H54 (cell line): ENCODE data around the gene CNDP2.

Experiments used
- DNase-seq: peaks from one replicate; pipeline ENCODE4 v3.0.0; 2011; ENCODE audit warnings: low spot score, mixed read lengths; ENCODE audit not compliant: insufficient read length
- FAIRE-seq: peaks from 3 replicates; lab custom pipeline; 2011; peaks lifted over from hg19 to GRCh38; lab: Jason Lieb, UNC
- POLR2A ChIP-seq: IDR thresholded peaks from 2 replicates; pipeline ENCODE4 v1.6.1; 2011; ENCODE audit warnings: low read depth, mild to moderate bottlenecking, low read length

The CNDP2 gene

GRCh38 chr18:74501386-74501785 lies 5.2 kb downstream of the CNDP2 start:
- FAIRE-seq = no peak
- no peak for DNase-seq
- no peak for TF ChIP-seq POLR2A

DNA sequence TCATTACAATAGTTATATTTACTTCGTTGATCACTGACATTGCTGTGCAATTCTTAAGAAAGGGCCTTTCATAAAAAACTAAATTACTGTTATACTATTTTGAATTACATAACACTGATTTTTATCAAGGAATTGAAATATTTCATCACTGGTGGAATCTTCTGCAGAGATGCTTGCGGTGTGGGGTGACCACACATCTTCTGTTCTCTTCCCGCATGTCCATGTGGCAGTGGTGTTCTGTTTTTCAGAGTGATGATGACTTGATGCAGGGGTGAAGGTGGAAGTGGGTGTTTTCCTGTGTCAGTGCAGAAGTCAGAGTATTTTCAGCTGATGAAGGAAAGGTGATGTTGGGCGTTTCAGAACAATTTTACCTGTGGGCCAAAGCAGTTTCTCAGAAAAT lies 7.0 kb downstream of the CNDP2 start:
- DNase-seq (no peak), FAIRE-seq (no peak)
- TF ChIP-seq POLR2A = no peak

DNA sequence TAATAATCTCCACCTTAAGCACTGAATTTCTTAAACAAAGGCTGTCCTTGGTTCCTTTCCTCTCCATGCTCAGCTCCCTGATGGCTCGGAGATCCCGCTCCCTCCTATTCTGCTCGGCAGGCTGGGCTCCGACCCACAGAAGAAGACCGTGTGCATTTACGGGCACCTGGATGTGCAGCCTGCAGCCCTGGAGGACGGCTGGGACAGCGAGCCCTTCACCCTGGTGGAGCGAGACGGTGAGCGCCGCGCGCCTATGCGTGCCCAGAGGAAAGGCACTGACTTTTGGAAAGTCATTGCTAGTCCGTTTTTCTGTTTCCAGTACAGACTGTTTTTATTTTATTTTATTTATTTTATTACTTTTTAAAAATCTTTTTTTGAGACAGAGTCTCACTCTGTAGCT lies 9.6 kb downstream of the CNDP2 start:
- DNase-seq = no peak
- TF ChIP-seq POLR2A = no peak
- no peak for FAIRE-seq

DNA sequence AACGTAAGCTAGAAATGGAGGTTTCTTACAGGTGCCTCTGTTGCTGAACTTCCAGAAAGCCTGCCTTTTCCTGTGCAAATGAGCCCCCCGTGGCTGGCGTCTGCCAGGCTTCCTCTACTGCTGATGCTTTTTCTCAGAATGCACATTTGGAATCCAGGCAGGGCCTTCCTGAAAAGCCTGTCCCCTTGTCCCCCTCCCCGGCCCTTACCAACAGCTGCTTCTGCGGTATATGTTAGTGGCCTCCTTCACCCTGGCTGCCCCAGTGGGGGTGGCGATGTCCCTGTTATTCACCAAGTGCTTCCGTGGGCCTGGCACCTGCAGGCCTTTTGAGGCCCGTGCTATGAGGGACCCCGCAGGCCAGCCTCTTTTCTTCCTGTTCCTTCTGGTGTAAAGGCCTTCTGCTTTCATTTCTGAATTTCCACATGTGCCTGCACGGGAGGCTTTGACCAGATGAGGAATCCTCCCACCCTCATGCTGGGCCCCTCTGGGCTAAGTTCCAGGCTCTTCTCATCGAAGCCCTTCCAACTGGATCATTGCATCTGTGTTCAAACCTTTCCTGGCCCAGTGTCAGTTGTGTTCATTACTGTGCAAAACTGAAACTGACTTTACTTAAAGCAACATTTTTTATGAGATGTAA lies 10.4 kb downstream of the CNDP2 start:
- no peak for FAIRE-seq
- no peak for TF ChIP-seq POLR2A
- DNase-seq = no peak

DNA sequence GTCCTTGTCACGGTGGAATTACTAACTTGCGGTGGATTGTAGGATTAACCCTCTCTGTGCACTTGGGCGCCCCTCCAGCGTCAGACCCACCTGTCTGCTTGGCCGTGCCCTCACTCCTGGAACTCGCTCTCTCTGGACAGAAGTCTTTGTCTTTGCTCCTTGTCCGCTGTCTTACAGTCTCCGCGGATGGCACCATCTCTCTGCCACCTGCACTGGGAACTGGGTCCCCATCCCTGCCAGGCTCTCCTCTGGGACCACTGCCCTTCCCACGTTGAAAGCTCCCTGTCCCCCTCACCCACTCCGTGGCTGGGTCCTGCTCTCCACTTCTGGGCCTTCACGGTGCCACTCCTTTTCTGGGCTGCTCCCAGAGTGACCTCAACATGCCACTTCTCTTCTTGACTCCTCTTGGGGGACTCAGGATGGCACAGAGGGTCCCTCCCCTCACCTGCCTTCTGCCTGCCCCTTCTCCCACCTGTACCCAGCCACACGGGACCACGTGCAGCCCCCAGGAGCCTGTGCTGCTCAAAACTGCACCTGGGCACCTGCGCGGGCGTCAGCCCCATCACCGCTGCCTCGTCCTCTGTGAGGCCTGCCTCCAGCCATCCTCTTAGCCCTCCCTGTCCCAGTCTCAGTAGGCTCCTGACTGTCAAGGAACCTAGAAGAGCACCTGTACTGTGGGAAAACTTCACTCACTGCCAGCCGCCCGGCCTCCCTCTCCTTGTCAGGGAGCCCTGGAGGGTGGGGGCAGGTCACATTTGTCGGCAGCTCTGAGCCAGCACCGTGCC lies 11.1 kb downstream of the CNDP2 start:
- no peak for TF ChIP-seq POLR2A
- DNase-seq (no peak), FAIRE-seq (no peak)

DNA sequence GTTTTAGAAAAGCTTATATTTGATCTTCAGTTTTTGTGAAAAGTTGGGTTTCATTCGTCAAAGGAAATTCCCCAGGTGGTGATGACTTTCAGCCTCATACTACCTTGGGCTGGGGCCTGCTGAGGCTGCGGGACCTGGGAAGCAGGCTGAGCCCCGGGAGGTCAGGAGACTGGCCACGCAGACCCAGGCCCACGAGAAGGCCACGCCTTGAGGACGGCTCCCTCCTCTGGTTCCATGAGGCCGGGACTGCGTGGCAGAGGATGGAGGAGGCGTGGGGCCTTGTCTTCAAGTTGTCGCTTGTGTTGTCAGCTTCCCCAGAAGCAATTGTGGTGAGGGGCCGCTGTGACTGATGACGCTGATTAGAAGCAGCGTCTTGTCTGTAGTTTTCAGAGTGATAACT lies 11.8 kb downstream of the CNDP2 start:
- TF ChIP-seq POLR2A = no peak
- FAIRE-seq (no peak), DNase-seq (no peak)

DNA sequence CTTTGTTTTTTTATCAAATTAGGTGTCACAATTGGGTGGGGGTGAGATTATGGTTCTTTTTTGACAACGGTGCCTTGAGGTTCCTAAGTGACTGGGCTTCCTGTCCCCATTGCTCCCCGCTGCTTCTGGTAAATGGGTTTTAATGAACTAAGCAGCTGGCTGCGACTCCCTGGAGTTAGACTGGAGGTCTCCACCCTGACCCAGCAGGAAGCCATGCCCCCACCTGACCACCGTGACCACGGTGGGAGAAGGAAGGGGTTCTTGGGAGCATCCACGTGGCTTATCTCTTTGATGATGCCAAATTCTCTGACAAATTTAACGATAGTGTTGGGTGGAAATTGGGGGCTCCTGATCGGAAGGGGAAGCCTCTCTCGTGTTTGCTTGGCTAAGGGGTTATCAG lies 12.2 kb downstream of the CNDP2 start:
- TF ChIP-seq POLR2A = no peak
- no peak for FAIRE-seq
- DNase-seq = no peak

GRCh38 chr18:74508821-74509225 lies 12.7 kb downstream of the CNDP2 start:
- TF ChIP-seq POLR2A = no peak
- DNase-seq (no peak), FAIRE-seq (no peak)

DNA sequence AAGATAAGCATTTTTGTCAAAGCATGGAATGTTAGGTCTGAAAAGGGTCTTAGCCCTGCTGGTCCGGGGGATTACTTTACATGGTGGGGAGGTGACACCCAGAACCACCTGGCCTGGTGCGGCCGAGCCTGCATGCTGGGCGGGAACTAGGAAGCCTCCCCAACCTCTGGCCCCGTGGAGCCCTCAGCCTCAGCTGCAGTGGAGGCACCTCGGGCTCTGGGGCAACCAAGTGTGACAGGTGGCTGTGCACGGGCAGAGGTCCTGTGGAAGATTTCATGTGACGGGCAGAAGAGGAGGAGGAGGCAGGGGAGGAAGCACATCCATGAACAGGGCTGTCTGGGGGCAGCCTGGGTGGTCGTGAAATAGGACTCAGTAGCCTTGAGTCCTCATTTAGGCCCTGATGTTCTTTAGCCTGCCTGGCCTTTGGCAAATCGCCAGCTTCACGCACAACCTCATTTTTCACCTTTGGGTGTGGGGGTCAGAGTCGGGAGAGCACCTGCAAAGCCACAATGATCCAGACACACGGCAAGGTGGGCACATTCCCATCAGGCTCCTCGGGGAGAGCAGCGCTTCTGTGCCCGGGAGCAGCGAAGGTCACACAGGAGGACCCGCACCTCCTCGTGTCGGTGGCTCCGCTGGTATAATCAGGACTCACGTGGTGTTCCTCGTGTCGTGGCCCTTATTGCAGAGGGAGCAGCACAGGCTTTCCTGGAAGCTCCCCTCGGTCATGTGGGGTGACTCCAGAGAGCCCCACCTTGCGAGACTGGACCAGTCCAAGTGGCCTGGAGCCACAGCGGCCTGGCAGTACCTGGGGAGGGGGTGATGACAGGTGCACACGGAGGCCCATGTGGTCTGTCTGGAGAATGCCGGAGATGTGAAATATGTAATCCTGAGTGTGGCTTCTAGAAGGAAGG lies 13.9 kb downstream of the CNDP2 start:
- no peak for TF ChIP-seq POLR2A
- DNase-seq (no peak), FAIRE-seq (no peak)

GRCh38 chr18:74510770-74511095 lies 14.6 kb downstream of the CNDP2 start:
- FAIRE-seq (no peak), DNase-seq (no peak)
- no peak for TF ChIP-seq POLR2A

DNA sequence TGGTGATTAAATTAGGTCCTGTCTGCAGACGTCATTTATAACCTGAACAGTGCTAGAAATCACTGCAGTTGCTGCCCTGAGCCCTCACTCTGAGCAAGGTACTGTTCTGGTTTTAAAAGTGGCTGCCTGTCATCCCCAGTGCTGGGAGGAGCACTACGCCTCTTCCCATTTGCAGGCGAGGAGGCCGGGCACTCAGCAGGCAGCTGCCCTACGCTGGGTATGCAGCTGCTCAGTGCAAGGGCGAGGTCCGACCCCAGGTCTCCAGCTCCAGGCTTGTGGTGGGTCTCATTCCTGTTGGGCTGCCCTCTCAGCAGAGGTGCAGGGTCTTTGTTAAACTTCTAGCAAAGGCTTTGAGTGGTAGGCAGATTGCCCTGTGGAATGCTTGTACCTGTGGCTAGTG lies 15.7 kb downstream of the CNDP2 start:
- no peak for TF ChIP-seq POLR2A
- DNase-seq (no peak), FAIRE-seq (no peak)

DNA sequence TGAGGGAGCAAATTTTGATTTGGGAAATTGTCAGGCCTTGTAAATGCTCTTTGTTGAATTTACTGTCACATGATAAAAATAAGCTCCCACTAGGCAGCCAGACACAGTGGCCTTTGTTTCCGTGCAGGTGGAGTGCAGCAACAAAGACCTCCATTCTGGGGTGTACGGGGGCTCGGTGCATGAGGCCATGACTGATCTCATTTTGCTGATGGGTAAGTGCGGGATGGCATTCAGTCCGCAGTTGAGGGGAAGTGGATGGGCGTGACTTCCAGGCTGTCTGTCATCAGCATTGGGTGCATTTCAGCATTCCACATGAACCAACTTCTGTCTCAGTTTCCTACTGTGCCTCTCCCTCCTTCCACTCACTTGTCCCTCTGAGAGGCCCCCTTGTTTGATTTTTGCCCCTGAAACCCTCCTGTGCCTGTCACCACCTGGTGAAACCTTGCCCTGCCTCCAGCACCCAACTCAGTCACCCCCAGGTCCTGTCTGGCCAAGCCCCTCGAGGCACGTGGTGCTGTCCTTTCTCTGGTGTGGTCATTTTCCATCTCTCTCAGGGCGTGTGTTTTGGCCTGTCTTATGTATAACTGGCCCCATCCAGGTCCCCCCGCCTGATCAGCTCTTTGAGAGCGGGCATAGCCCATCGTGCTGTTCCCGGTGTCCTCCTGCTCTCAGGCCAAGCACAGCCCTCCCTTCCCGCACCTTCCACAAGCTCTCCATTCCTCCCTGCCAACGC lies 16.3 kb downstream of the CNDP2 start:
- no peak for DNase-seq
- no peak for TF ChIP-seq POLR2A
- FAIRE-seq = no peak

DNA sequence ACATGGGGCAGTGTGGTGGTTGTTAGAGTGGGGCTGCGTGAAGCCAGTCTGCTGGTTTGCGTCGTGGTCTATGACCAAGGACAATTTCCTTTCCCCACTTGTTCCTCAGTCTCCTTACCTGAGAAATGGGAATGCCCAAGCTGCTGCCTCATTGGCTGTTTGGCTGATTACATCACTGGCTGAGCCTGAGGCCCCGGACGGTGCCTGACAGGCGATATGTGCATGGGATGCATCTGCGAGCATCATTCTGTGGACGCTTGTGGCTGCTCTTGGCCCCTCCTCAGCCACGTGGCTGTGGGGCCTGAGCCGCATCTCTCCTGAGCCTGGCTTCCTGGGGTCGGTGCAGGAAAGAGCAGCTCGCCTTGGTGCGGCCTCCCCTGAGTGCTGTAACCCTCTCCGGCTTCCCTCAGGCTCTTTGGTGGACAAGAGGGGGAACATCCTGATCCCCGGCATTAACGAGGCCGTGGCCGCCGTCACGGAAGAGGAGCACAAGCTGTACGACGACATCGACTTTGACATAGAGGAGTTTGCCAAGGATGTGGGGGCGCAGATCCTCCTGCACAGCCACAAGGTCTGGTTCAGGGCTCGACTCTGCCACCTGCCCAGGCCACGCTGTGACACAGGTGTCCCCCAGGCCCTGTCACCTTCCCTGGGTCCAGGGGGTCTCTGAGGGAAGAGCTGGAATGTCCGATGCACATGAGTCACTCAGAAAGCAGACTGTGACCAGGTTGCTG lies 17.2 kb downstream of the CNDP2 start:
- no peak for TF ChIP-seq POLR2A
- DNase-seq (no peak), FAIRE-seq (no peak)

- DNase-seq = no peak
- no peak for FAIRE-seq
- TF ChIP-seq POLR2A = no peak
These were observed 17.7 kb downstream of the CNDP2 start for GRCh38 chr18:74513883-74514205.
